ENCODE data around the gene RAMP3. TPM values are rescaled to one million over a fixed set of nuclear protein-coding genes. Genes with fewer than 3 reads are reported as not detected.

RAMP3 gene
- total RNA-seq, 1 donor from 2014 or later = not detected

GRCh38 chr7:45159296-45159695 is 1.7 kb downstream of the RAMP3 start:
- Mint-ChIP-seq H3K27ac (ENCODE audit: unreplicated experiment) (no peak overlapping the region), H3K27me3 (ENCODE audit: unreplicated experiment) (peaks cover 19% of the 10 kb centered on the region), H3K36me3 (ENCODE audit: unreplicated experiment) (peaks cover 15% of the 10 kb centered on the region), H3K4me1 (ENCODE audit: low read depth, unreplicated experiment) (no peaks in the 10 kb centered on the region), H3K9me3 (ENCODE audit: unreplicated experiment) (peaks cover 5% of the 10 kb centered on the region), H3K4me3 (ENCODE audit: unreplicated experiment) (no peak overlapping the region)
- DNase-seq = no peak
- TF ChIP-seq CTCF (IDR thresholded peaks at IDR 0.05; ENCODE audit: partially characterized antibody, unreplicated experiment) = no peak

DNA sequence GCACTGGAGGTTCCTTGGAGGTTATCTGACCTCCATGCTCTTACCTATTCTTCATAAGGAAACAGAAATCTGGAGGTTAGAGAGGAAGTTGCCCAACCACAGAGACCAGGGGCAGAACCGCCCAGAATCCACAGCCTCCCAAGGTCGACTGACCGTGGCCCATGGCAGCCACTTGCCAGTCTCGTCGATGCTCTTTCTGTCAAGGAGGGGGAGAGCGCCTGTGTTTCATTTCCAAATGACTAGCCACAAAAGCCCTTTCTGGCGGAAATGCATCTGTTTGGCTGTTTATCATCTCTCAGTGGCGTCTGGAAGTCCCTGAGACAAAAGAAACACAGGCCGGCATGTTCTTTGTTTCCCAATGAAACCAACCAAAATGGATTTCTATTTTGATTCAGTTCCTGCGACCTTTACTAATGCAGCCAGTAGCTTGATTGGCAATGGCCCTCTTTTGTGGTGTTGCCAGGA is 2.9 kb downstream of the RAMP3 start:
- H3K4me3 Mint-ChIP-seq (ENCODE audit: unreplicated experiment) = no peak overlapping the region
- no peak overlapping the region for H3K27ac Mint-ChIP-seq (ENCODE audit: unreplicated experiment)
- H3K36me3 Mint-ChIP-seq (ENCODE audit: unreplicated experiment) = peaks cover 22% of the 10 kb centered on the region
- no peaks in the 10 kb centered on the region for H3K4me1 Mint-ChIP-seq (ENCODE audit: low read depth, unreplicated experiment)
- no peak for TF ChIP-seq CTCF (IDR thresholded peaks at IDR 0.05; ENCODE audit: partially characterized antibody, unreplicated experiment)
- peaks cover 18% of the 10 kb centered on the region for H3K27me3 Mint-ChIP-seq (ENCODE audit: unreplicated experiment)
- peaks cover 5% of the 10 kb centered on the region for H3K9me3 Mint-ChIP-seq (ENCODE audit: unreplicated experiment)
- DNase-seq = no peak

- H3K4me1 Mint-ChIP-seq (ENCODE audit: low read depth, unreplicated experiment) = no peaks in the 10 kb centered on the region
- DNase-seq = no peak
- no peak for TF ChIP-seq CTCF (IDR thresholded peaks at IDR 0.05; ENCODE audit: partially characterized antibody, unreplicated experiment)
- no peak overlapping the region for H3K27ac Mint-ChIP-seq (ENCODE audit: unreplicated experiment)
- no peak overlapping the region for H3K4me3 Mint-ChIP-seq (ENCODE audit: unreplicated experiment)
- peaks cover 18% of the 10 kb centered on the region for H3K27me3 Mint-ChIP-seq (ENCODE audit: unreplicated experiment)
- peaks cover 5% of the 10 kb centered on the region for H3K9me3 Mint-ChIP-seq (ENCODE audit: unreplicated experiment)
- H3K36me3 Mint-ChIP-seq (ENCODE audit: unreplicated experiment) = peaks cover 22% of the 10 kb centered on the region
Measured at GRCh38 chr7:45161138-45161537, 3.5 kb downstream of the RAMP3 start.

- Mint-ChIP-seq H3K4me1 (ENCODE audit: low read depth, unreplicated experiment) (no peaks in the 10 kb centered on the region), H3K9me3 (ENCODE audit: unreplicated experiment) (peaks cover 5% of the 10 kb centered on the region), H3K36me3 (ENCODE audit: unreplicated experiment) (peaks cover 22% of the 10 kb centered on the region), H3K27ac (ENCODE audit: unreplicated experiment) (no peak overlapping the region), H3K4me3 (ENCODE audit: unreplicated experiment) (no peak overlapping the region), H3K27me3 (ENCODE audit: unreplicated experiment) (peaks cover 16% of the 10 kb centered on the region)
- no peak for TF ChIP-seq CTCF (IDR thresholded peaks at IDR 0.05; ENCODE audit: partially characterized antibody, unreplicated experiment)
- DNase-seq = no peak
Measured at GRCh38 chr7:45161842-45162241, 4.3 kb downstream of the RAMP3 start.

DNA sequence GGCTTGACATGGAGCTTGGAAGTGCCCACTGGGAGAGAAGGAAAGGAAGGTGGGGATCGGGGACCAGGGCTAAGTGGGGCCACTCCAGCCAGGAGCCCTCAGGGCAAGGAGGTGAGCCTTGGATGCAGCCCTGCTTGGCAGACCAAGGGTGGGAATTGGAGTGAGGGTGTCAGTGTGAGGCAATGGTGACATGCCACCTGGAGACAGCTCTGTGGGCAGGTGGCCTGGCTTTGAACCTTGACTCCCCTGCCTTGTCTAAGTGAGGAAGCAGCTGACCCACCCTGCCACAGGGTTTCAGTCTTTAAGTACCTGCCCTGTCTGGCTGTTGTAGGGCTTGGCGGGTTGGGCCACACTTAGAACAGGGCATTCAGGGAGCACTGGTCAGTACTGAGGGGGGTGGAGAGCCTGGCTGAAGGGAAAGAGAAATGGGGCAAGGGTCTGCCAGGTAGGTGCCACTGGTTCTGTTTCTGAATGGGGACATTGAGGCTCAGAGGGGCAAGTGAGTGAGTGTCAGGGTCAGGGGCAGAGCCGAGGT is 4.8 kb downstream of the RAMP3 start:
- H3K36me3 Mint-ChIP-seq (ENCODE audit: unreplicated experiment) = peaks cover 22% of the 10 kb centered on the region
- TF ChIP-seq CTCF (IDR thresholded peaks at IDR 0.05; ENCODE audit: partially characterized antibody, unreplicated experiment) = no peak
- no peaks in the 10 kb centered on the region for H3K4me1 Mint-ChIP-seq (ENCODE audit: low read depth, unreplicated experiment)
- peaks cover 5% of the 10 kb centered on the region for H3K9me3 Mint-ChIP-seq (ENCODE audit: unreplicated experiment)
- no peak overlapping the region for H3K4me3 Mint-ChIP-seq (ENCODE audit: unreplicated experiment)
- no peak overlapping the region for H3K27ac Mint-ChIP-seq (ENCODE audit: unreplicated experiment)
- DNase-seq = no peak
- peaks cover 11% of the 10 kb centered on the region for H3K27me3 Mint-ChIP-seq (ENCODE audit: unreplicated experiment)
